ENCODE data around the gene MEDAG.

GRCh38 chr13:30863796-30864195, 42.3 kb upstream of the MEDAG start:
- TF ChIP-seq, protein P1, sequence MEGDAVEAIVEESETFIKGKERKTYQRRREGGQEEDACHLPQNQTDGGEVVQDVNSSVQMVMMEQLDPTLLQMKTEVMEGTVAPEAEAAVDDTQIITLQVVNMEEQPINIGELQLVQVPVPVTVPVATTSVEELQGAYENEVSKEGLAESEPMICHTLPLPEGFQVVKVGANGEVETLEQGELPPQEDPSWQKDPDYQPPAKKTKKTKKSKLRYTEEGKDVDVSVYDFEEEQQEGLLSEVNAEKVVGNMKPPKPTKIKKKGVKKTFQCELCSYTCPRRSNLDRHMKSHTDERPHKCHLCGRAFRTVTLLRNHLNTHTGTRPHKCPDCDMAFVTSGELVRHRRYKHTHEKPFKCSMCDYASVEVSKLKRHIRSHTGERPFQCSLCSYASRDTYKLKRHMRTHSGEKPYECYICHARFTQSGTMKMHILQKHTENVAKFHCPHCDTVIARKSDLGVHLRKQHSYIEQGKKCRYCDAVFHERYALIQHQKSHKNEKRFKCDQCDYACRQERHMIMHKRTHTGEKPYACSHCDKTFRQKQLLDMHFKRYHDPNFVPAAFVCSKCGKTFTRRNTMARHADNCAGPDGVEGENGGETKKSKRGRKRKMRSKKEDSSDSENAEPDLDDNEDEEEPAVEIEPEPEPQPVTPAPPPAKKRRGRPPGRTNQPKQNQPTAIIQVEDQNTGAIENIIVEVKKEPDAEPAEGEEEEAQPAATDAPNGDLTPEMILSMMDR (conservative IDR thresholded peaks at IDR 0.05; ENCODE audit: low read length), result no peak
- TF ChIP-seq EZH2phosphoT487 (IDR thresholded peaks at IDR 0.05; ENCODE audit: borderline replicate concordance, low read depth, low read length), result no peak
